Suprapubic skin (tissue), 4 donors: ENCODE measurements around the gene LRRN4. TPM values are rescaled to one million over a fixed set of nuclear protein-coding genes. Genes with fewer than 3 reads are reported as not detected.

Experiments
- DNase-seq, 2 donors: peaks; one replicate each; pipeline ENCODE4 v3.0.0-alpha.2; 2019; ENCODE audit warnings: low spot score in 2 of 2
- H3K27ac ChIP-seq: fragments of 200-600 bp; sonication (generic); one replicate; pipeline ENCODE4 v1.5.1; 2019
- H3K27me3 ChIP-seq: fragments of 200-600 bp; sonication (generic); one replicate; pipeline ENCODE4 v1.5.1; 2019
- H3K36me3 ChIP-seq: fragments of 200-600 bp; sonication (generic); one replicate; pipeline ENCODE4 v1.5.1; 2019
- H3K4me1 ChIP-seq: fragments of 200-600 bp; sonication (generic); one replicate; pipeline ENCODE4 v1.5.1; 2019
- H3K4me3 ChIP-seq: fragments of 200-600 bp; sonication (generic); one replicate; pipeline ENCODE4 v1.5.1; 2019; ENCODE audit warnings: mild to moderate bottlenecking
- H3K9me3 ChIP-seq: fragments of 200-600 bp; sonication (generic); one replicate; pipeline ENCODE4 v1.5.1; 2019
- EP300 ChIP-seq: sonication (generic); formaldehyde crosslinking; IDR thresholded peaks from one replicate; pipeline ENCODE4 v1.6.1; 2017; ENCODE audit warnings: antibody characterized with exemption
- POLR2A ChIP-seq, 2 donors: fragments of 450-650 bp; IDR thresholded peaks; one replicate each; pipeline ENCODE4 v1.6.1; 2017; ENCODE audit warnings: antibody characterized with exemption in 2 of 2, mild to moderate bottlenecking in 2 of 2, moderate library complexity in 2 of 2
- POLR2AphosphoS5 ChIP-seq, 3 donors: sonication (generic); formaldehyde crosslinking; IDR thresholded peaks; one replicate each; pipeline ENCODE4 v1.6.1; 2017; ENCODE audit warnings: antibody characterized with exemption in 3 of 3
- WGBS: methylation state at CpG from one replicate; pipeline ENCODE4 v1.1.5; 2018; 5-methylcytosine and 5-hydroxymethylcytosine counted together
- total RNA-seq, 4 donors: library from RNA; depleted of rRNA; stranded (reverse); fragments of >200 nt; gene quantifications; one replicate each; pipeline ENCODE4 v1.1.0, GENCODE V29; 2016
- TF ChIP-seq, protein P1 (sequence below), 2 donors: fragments of 200-600 bp in 1 of 2; fragments of 450-650 bp in 1 of 2; sonication (generic) in 1 of 2; IDR thresholded peaks; one replicate each; pipeline ENCODE4 v1.5.1; 2016 to 2019; ENCODE audit warnings: antibody characterized with exemption in 2 of 2, mild to moderate bottlenecking in 1 of 2, moderate library complexity in 1 of 2

LRRN4 gene
- total RNA-seq, 4 donors from 2014 or later = 0.80 TPM; not detected in 3

GRCh38 chr20:6066582-6066981 lies 12.7 kb upstream of the LRRN4 start:
- Histone ChIP-seq H3K27ac (no peak overlapping the region), H3K27me3 (no peaks in the 10 kb centered on the region), H3K36me3 (no peaks in the 10 kb centered on the region), H3K9me3 (no peaks in the 10 kb centered on the region), H3K4me3 (no peak overlapping the region), H3K4me1 (no peaks in the 10 kb centered on the region)
- TF ChIP-seq EP300 (no peak), POLR2A (IDR thresholded peaks at IDR 0.05) (no peak), POLR2AphosphoS5 (IDR thresholded peaks at IDR 0.05) (no peak)
- TF ChIP-seq, protein P1, sequence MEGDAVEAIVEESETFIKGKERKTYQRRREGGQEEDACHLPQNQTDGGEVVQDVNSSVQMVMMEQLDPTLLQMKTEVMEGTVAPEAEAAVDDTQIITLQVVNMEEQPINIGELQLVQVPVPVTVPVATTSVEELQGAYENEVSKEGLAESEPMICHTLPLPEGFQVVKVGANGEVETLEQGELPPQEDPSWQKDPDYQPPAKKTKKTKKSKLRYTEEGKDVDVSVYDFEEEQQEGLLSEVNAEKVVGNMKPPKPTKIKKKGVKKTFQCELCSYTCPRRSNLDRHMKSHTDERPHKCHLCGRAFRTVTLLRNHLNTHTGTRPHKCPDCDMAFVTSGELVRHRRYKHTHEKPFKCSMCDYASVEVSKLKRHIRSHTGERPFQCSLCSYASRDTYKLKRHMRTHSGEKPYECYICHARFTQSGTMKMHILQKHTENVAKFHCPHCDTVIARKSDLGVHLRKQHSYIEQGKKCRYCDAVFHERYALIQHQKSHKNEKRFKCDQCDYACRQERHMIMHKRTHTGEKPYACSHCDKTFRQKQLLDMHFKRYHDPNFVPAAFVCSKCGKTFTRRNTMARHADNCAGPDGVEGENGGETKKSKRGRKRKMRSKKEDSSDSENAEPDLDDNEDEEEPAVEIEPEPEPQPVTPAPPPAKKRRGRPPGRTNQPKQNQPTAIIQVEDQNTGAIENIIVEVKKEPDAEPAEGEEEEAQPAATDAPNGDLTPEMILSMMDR (IDR thresholded peaks at IDR 0.05) = no peak
- WGBS = 90% methylated on average over 3 of the region's 3 CpGs
- no peak for DNase-seq

- no peaks in the 10 kb centered on the region for H3K36me3 ChIP-seq
- no peak overlapping the region for H3K27ac ChIP-seq
- H3K4me1 ChIP-seq = no peaks in the 10 kb centered on the region
- DNase-seq = no peak
- no peaks in the 10 kb centered on the region for H3K9me3 ChIP-seq
- H3K27me3 ChIP-seq = no peaks in the 10 kb centered on the region
- TF ChIP-seq, protein P1 (IDR thresholded peaks at IDR 0.05) = no peak
- no peak for TF ChIP-seq POLR2AphosphoS5 (IDR thresholded peaks at IDR 0.05)
- TF ChIP-seq EP300 = no peak
- TF ChIP-seq POLR2A (IDR thresholded peaks at IDR 0.05) = no peak
- WGBS = 66% methylated on average over 2 of the region's 2 CpGs
- H3K4me3 ChIP-seq = no peak overlapping the region
Observed at GRCh38 chr20:6061544-6061943, 7.7 kb upstream of the LRRN4 start.

GRCh38 chr20:6060213-6060612 lies 6.4 kb upstream of the LRRN4 start:
- WGBS = 67% methylated on average over 6 of the region's 6 CpGs

DNA sequence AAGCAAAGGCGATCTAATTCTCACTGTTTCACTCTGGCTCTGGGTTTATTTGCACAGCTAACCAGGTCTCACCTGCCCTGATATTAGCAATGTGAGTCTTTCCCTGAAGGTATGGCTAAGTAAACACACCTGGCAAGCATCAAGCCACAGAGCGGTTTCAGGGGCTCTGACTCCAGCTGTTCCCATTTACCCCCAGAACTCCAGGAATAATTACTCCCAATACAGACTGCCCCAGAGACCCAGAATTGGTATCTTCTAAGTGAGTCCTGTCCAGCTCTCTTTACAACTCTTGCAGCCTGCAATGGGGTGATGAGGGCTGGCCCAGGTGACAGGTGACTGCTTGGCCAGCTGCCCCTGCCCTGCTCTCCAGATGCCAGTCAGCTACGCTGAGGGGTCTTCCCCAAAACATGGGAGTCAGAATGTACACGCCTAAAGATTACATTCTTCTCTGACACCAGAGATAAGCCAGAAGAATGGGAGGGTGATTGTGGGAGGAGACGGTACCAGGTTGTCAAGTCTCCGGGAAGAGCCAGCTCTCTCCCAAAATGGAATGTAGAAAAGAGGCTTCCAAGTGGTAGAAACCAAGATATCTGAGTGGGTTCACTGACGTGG lies 4.9 kb upstream of the LRRN4 start:
- no peaks in the 10 kb centered on the region for H3K9me3 ChIP-seq
- H3K4me1 ChIP-seq = no peaks in the 10 kb centered on the region
- no peak overlapping the region for H3K27ac ChIP-seq
- TF ChIP-seq POLR2A (IDR thresholded peaks at IDR 0.05) = no peak
- TF ChIP-seq POLR2AphosphoS5 (IDR thresholded peaks at IDR 0.05) = no peak
- TF ChIP-seq, protein P1 (IDR thresholded peaks at IDR 0.05) = no peak
- no peak for TF ChIP-seq EP300
- H3K36me3 ChIP-seq = no peaks in the 10 kb centered on the region
- 63% methylated on average over 7 of the region's 7 CpGs for WGBS
- H3K27me3 ChIP-seq = no peaks in the 10 kb centered on the region
- no peak for DNase-seq
- H3K4me3 ChIP-seq = no peak overlapping the region

More at GRCh38 chr20:6060213-6060612, 6.4 kb upstream of the LRRN4 start:
- Histone ChIP-seq H3K27ac (no peak overlapping the region), H3K4me1 (no peaks in the 10 kb centered on the region), H3K27me3 (no peaks in the 10 kb centered on the region), H3K36me3 (no peaks in the 10 kb centered on the region), H3K9me3 (no peaks in the 10 kb centered on the region), H3K4me3 (no peak overlapping the region)
- TF ChIP-seq, protein P1 (IDR thresholded peaks at IDR 0.05) = no peak
- TF ChIP-seq POLR2AphosphoS5 (IDR thresholded peaks at IDR 0.05) (no peak), EP300 (no peak), POLR2A (IDR thresholded peaks at IDR 0.05) (no peak)
- DNase-seq = no peak

DNA sequence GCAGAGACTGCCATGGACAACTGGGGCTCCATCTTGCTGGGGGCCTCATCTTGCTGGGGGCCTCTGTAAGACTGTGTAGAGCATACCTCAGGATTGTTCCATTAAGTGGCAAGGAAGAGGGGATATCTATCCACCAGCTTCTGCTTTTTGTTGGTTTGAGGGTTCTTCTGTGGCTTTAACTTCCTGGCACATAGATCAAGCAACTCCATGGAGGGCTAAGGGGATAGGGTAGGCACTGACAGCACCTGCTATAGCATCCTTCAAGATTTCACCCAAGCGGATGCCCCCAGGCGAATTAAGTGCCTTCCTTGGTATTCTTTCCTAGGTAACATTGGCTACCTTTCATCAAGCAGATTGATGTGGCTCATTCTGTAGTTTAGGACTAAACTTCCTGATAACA lies 3.8 kb upstream of the LRRN4 start:
- Histone ChIP-seq H3K36me3 (no peaks in the 10 kb centered on the region), H3K4me3 (no peak overlapping the region), H3K27me3 (peaks cover 8% of the 10 kb centered on the region), H3K9me3 (no peaks in the 10 kb centered on the region), H3K27ac (no peak overlapping the region), H3K4me1 (peaks cover 1% of the 10 kb centered on the region)
- no peak for TF ChIP-seq POLR2A (IDR thresholded peaks at IDR 0.05)
- TF ChIP-seq EP300 = no peak
- TF ChIP-seq POLR2AphosphoS5 (IDR thresholded peaks at IDR 0.05) = no peak
- TF ChIP-seq, protein P1 (IDR thresholded peaks at IDR 0.05) = no peak
- DNase-seq = no peak
- WGBS = 68% methylated on average over 2 of the region's 2 CpGs
